ENCODE data around the gene FOXO3.
"Not testable (repeated sequence)": the region's sequence is repeated elsewhere in the genome, so short reads cannot be mapped to it uniquely, and the experiment has no call there.

The FOXO3 gene

GRCh38 chr6:108630050-108630714, 69.5 kb downstream of the FOXO3 start:
- DNase-seq (ENCODE audit: low spot score), result peak; percentile 22

GRCh38 chr6:108632441-108632840, 71.7 kb downstream of the FOXO3 start:
- DNase-seq (ENCODE audit: low spot score), result no peak

- no peak for DNase-seq (ENCODE audit: low spot score)
Observed at GRCh38 chr6:108633436-108633835, 72.7 kb downstream of the FOXO3 start.

- peak; percentile 24 for DNase-seq (ENCODE audit: low spot score)
Observed at GRCh38 chr6:108635505-108636226, 74.9 kb downstream of the FOXO3 start.

GRCh38 chr6:108637963-108638362, 77.2 kb downstream of the FOXO3 start:
- DNase-seq (ENCODE audit: low spot score), result no peak

- DNase-seq (ENCODE audit: low spot score), result no peak
Observed at GRCh38 chr6:108638993-108639392, 78.3 kb downstream of the FOXO3 start.

GRCh38 chr6:108640104-108640503, 79.4 kb downstream of the FOXO3 start:
- no peak for DNase-seq (ENCODE audit: low spot score)

GRCh38 chr6:108643184-108643583, 82.5 kb downstream of the FOXO3 start:
- no peak for DNase-seq (ENCODE audit: low spot score)

GRCh38 chr6:108644252-108644651, 83.5 kb downstream of the FOXO3 start:
- no peak for DNase-seq (ENCODE audit: low spot score)

- DNase-seq (ENCODE audit: low spot score), result no peak
Observed at GRCh38 chr6:108648191-108648590, 87.5 kb downstream of the FOXO3 start.

- no peak for DNase-seq (ENCODE audit: low spot score)
Observed at GRCh38 chr6:108650325-108650724, 89.6 kb downstream of the FOXO3 start.

- DNase-seq (ENCODE audit: low spot score), result no peak
Observed at GRCh38 chr6:108650781-108651180, 90.1 kb downstream of the FOXO3 start.

- no peak for DNase-seq (ENCODE audit: low spot score)
Observed at GRCh38 chr6:108651340-108652227, 90.9 kb downstream of the FOXO3 start.

- no peak for DNase-seq (ENCODE audit: low spot score)
Observed at GRCh38 chr6:108652375-108652774, 91.7 kb downstream of the FOXO3 start.

- no peak for DNase-seq (ENCODE audit: low spot score)
Observed at GRCh38 chr6:108653949-108654348, 93.2 kb downstream of the FOXO3 start.

- no peak for DNase-seq (ENCODE audit: low spot score)
Observed at GRCh38 chr6:108654465-108655106, 93.9 kb downstream of the FOXO3 start.

- no peak for DNase-seq (ENCODE audit: low spot score)
Observed at GRCh38 chr6:108655806-108656651, 95.3 kb downstream of the FOXO3 start.

- no peak for DNase-seq (ENCODE audit: low spot score)
Observed at GRCh38 chr6:108656836-108657235, 96.1 kb downstream of the FOXO3 start.

GRCh38 chr6:108658174-108658573, 97.5 kb downstream of the FOXO3 start:
- no peak for DNase-seq (ENCODE audit: low spot score)

- not testable (repeated sequence) for DNase-seq (ENCODE audit: low spot score)
Observed at GRCh38 chr6:108658785-108659184, 98.1 kb downstream of the FOXO3 start.

GRCh38 chr6:108660251-108660650, 99.5 kb downstream of the FOXO3 start:
- no peak for DNase-seq (ENCODE audit: low spot score)

Measured in CD4-positive, alpha-beta T cell treated with Interleukin-15 for 4 hours (primary cell).